Measurements from ENCODE around the gene KIFC1. TPM values are rescaled to one million over a fixed set of nuclear protein-coding genes. Genes with fewer than 3 reads are reported as not detected.
A peak's percentile ranks its signal among the peaks of the same experiment; 100 is the strongest.

Gene KIFC1
- polyA plus RNA-seq, 3 donors from 2014 or later = 2.2 to 3.7 TPM; not detected in 1

DNA sequence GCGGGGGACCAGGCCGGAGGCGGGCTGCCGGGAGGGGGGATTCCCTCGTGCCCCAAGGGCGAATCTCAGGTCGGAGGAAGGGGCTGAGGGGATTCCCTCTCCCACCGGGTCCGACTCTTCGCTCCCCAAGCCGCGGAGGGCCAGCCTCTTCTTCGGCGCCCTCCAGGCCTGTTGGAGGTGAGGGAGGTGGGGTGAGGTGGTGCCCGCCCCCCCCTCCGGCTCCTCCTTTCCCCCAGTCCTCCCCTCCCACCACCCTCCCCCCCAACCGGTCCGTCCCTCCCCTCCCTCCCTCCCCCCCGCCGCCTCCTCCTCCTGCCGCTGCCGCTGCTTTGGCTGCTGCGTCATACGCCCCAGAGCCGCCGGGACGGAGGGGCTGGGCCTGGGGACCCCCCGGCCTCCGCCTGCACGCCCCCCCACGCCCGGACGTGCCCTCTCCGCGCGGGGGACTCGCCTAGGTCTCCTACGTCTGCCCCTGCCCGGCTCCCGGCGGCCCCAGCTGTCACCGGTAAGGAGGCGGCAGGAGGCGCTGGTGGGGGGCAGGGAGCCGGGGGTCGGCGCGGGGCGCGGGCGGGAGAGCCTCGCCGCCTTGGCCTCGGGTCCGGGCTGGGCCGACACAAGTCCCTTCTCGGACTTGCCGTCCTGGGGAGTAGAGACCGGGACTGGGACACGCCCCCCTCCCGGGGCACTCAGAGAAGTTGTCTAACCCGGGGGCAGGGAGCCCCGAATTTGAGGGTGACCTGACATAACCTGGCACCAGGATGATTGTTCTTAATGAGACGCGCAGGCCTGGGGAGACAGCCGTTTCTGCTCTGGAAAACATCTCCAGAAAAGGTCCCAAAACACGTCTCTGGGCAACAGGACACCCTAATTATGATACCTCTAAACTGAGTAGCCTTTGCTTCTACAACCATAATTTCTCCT lies 19.3 kb downstream of the KIFC1 start, which contains the start of gene PHF1:
PHF1 (plus strand) TSS at position 304 of the 921 bp plus-strand sequence. CDS start 1,250 bp downstream, outside the sequence.
- H3K36me3 Mint-ChIP-seq = peaks cover 0 to 27% (median 3%) of the 10 kb centered on the region in 3 donors
- peaks cover 43 to 53% of the 10 kb centered on the region in 2 donors for H3K4me1 Mint-ChIP-seq
- peak within 1 kb of the TSS; percentile 85 to 95 (median 91) for H3K4me3 Mint-ChIP-seq
- H3K27me3 Mint-ChIP-seq (ENCODE audit: low read depth in 3 of 3) = peaks cover 7 to 22% (median 12%) of the 10 kb centered on the region in 3 donors
- DNase-seq = peak in 2 of 3 donors; percentile 92 to 94
- H3K9me3 Mint-ChIP-seq = no peaks in the 10 kb centered on the region
- H3K27ac Mint-ChIP-seq = peak within 1 kb of the TSS; percentile 97 to 99 (median 98)

DNA sequence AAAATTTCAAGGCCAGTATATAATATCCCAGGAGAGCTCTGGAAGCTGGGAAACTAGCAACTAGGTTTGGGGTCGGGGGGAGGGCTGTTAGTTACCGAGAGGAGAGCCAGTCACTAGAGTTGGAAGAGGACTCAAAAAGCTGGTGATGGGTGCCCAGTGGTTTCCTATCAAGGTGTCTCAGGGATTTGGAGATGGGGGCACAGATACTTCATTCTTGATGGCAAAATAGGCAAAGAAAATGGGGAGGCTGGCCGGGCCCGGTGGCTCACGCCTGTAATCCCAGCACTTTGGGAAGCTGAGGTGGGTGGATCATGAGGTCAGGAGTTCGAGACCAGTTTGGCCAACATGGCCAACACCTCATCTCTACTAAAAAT lies 20.0 kb downstream of the KIFC1 start:
- peaks cover 0 to 27% (median 3%) of the 10 kb centered on the region in 3 donors for H3K36me3 Mint-ChIP-seq
- H3K4me3 Mint-ChIP-seq = peak overlapping the region; percentile 82 to 95 (median 87)
- no peak for DNase-seq
- H3K9me3 Mint-ChIP-seq = no peaks in the 10 kb centered on the region
- H3K4me1 Mint-ChIP-seq = peaks cover 49 to 59% of the 10 kb centered on the region in 2 donors
- peak overlapping the region; percentile 89 to 99 (median 92) for H3K27ac Mint-ChIP-seq
- peaks cover 7 to 26% (median 12%) of the 10 kb centered on the region in 3 donors for H3K27me3 Mint-ChIP-seq (ENCODE audit: low read depth in 3 of 3)

DNA sequence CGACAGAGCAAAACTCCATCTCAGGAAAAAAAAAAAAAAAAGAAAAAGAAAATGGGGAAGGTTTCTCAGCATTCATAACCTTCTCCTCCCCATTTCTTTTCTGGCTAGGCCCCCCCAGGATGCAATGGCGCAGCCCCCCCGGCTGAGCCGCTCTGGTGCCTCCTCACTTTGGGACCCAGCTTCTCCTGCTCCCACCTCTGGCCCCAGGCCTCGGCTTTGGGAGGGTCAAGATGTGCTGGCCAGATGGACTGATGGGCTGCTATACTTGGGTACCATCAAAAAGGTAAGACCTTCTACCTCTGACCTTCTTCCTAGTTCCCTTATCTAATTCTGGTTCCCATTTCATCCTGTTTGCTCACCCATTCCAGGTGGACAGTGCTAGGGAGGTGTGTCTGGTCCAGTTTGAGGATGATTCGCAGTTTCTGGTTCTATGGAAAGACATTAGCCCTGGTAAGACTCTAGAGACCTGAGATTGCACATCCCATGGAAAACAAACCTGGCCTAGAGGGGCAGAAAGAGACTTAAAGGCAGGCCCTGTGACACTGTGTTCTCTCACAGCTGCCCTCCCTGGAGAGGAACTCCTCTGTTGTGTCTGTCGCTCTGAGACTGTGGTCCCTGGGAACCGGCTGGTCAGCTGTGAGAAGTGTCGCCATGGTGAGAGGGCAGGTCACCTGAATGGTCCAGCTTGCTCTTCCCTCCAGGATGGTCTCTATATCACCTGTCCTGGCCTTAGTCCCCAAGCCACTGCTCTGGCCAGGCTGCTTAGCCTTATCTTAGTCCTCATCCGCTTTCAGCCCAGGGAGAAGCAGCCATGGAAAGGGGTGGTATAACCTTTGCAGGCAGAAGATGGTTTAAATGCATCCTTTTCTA lies 20.8 kb downstream of the KIFC1 start:
- Mint-ChIP-seq H3K9me3 (no peaks in the 10 kb centered on the region), H3K4me3 (peak overlapping the region; percentile 61 to 95 (median 87)), H3K36me3 (peaks cover 0 to 27% (median 3%) of the 10 kb centered on the region in 3 donors), H3K4me1 (peaks cover 57 to 66% of the 10 kb centered on the region in 2 donors), H3K27ac (peak overlapping the region; percentile 81 to 99 (median 90)), H3K27me3 (ENCODE audit: low read depth in 3 of 3) (peaks cover 7 to 30% (median 17%) of the 10 kb centered on the region in 3 donors)
- DNase-seq = no peak

DNA sequence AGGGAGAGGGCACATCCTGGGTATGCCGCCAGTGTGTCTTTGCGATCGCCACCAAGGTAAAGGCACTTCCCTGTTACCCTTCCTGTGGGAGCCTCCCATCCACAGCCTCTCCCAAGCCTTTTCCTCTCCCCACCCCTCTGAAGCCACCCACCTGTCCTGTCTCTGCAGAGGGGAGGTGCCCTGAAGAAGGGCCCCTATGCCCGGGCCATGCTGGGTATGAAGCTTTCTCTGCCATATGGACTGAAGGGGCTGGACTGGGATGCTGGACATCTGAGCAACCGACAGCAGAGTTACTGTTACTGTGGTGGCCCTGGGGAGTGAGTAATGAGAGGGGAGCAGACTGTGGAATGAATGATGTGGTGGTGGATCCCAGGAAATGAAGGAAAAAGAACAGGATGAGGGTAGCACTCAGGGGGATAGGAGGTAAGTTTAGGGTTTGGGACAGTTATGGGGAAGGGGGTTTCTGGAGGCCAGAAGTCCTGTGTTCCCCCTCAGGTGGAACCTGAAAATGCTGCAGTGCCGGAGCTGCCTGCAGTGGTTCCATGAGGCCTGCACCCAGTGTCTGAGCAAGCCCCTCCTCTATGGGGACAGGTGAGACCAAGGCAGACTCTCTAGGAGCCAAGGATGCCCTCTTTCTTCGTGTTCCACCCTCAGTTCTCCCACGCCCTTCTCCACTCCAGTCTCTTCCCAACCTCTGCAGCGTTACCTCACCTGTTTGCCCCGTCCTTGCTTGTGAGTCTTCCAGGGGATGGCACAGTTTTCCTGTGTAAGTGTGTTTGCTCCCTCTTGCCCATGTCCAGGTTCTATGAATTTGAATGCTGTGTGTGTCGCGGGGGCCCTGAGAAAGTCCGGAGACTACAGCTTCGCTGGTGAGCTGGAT lies 21.9 kb downstream of the KIFC1 start:
- Mint-ChIP-seq H3K4me3 (peak overlapping the region in 4 of 5 donors; percentile 41 to 91 (median 65)), H3K27ac (peak overlapping the region; percentile 70 to 91 (median 82)), H3K9me3 (no peaks in the 10 kb centered on the region), H3K36me3 (peaks cover 0 to 27% (median 3%) of the 10 kb centered on the region in 3 donors), H3K4me1 (peaks cover 68 to 77% of the 10 kb centered on the region in 2 donors), H3K27me3 (ENCODE audit: low read depth in 3 of 3) (peaks cover 15 to 41% (median 28%) of the 10 kb centered on the region in 3 donors)
- no peak for DNase-seq

DNA sequence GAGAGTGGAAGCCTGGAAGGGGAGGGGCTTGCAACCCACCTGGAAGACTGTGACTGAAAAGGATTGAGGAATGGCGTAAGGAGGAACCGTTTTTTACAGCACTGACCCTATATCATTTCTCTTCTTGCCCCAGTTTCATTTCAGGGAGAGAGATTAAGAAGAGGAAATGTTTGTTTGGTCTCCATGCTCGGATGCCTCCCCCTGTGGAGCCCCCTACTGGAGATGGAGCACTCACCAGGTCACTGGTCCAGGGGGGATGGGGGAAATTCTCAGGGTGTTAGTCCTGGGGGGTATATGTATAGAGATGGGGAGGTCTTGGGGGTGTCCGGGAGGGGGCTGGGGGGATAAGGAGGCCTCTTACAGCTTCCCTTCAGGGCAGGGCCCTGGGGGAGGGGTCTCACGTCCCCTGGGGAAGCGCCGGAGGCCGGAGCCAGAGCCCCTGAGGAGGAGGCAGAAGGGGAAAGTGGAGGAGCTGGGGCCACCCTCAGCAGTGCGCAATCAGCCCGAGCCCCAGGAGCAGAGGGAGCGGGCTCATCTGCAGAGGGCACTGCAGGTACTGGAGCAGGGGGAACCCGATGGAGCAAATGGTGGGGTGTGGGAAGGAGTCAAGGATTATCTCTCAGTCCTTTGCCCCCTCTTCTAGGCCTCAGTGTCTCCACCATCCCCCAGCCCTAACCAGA lies 23.1 kb downstream of the KIFC1 start:
- no peaks in the 10 kb centered on the region for H3K9me3 Mint-ChIP-seq
- peak overlapping the region in 2 of 5 donors; percentile 33 to 47 for H3K4me3 Mint-ChIP-seq
- peaks cover 14 to 43% (median 28%) of the 10 kb centered on the region in 3 donors for H3K27me3 Mint-ChIP-seq (ENCODE audit: low read depth in 3 of 3)
- no peak for DNase-seq
- H3K36me3 Mint-ChIP-seq = peaks cover 0 to 27% (median 3%) of the 10 kb centered on the region in 3 donors
- peak overlapping the region; percentile 26 to 100 (median 86) for H3K27ac Mint-ChIP-seq
- H3K4me1 Mint-ChIP-seq = peaks cover 74 to 83% of the 10 kb centered on the region in 2 donors

DNA sequence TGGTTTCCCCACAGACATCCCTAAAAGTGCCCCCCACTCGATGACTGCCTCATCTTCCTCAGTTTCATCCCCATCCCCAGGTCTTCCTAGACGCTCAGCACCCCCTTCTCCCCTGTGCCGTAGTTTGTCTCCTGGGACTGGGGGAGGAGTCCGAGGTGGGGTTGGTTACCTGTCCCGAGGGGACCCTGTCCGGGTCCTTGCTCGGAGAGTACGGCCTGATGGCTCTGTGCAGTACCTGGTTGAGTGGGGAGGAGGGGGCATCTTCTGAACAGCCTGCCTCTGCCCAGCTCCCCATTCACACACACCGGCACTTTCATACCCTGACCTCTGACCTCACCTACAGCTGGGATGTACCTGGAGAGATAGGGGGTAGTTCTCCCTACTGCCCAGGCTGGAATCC lies 24.2 kb downstream of the KIFC1 start:
- peaks cover 0 to 27% (median 3%) of the 10 kb centered on the region in 3 donors for H3K36me3 Mint-ChIP-seq
- no peak for DNase-seq

DNA sequence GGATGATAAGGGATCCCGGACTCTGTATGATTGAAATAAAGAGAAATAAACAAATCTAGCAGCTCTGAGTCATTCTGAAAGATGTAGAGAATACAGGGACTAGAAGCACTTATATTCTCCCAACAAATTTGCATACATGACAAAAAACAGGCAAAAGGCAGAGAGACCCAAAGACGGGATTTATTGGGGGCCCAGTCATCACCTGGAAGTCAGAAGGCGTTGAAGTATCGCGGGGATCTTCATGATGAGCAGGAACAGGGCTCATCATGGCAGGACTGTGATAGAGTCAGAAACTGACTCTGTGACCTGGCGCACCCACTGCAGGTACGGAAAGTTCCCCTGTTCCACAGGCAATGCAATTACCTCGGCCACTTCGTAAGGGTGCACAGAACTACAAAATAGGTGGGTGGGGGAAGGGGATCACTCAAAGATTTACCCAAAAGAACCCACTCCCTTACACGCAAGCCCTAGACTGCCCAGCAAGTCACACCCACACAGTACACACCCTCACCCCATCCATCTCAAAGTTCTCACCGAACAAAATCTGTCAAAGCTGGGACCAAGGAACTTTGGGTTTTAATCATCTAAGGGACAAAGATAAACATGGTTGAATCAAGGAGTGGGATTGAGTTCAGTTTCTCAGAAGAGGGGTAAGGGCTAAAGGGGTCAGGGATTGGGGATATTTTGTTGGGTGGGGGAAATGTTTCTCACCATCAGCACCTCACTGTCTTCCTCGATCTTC lies 24.9 kb downstream of the KIFC1 start:
- Mint-ChIP-seq H3K27me3 (ENCODE audit: low read depth in 3 of 3) (peaks cover 12 to 35% (median 22%) of the 10 kb centered on the region in 3 donors), H3K4me3 (peak overlapping the region; percentile 94 to 96 (median 94)), H3K4me1 (peaks cover 70 to 80% of the 10 kb centered on the region in 2 donors), H3K36me3 (peaks cover 0 to 27% (median 3%) of the 10 kb centered on the region in 3 donors), H3K27ac (peak overlapping the region; percentile 97 to 100 (median 100)), H3K9me3 (no peaks in the 10 kb centered on the region)
- DNase-seq = no peak

More for the DNA sequence above, 24.2 kb downstream of the KIFC1 start:
- H3K4me3 Mint-ChIP-seq = peak overlapping the region; percentile 49 to 70 (median 64)
- peaks cover 11 to 35% (median 22%) of the 10 kb centered on the region in 3 donors for H3K27me3 Mint-ChIP-seq (ENCODE audit: low read depth in 3 of 3)
- H3K27ac Mint-ChIP-seq = peak overlapping the region; percentile 58 to 100 (median 87)
- H3K4me1 Mint-ChIP-seq = peaks cover 74 to 79% of the 10 kb centered on the region in 2 donors
- H3K9me3 Mint-ChIP-seq = no peaks in the 10 kb centered on the region

DNA sequence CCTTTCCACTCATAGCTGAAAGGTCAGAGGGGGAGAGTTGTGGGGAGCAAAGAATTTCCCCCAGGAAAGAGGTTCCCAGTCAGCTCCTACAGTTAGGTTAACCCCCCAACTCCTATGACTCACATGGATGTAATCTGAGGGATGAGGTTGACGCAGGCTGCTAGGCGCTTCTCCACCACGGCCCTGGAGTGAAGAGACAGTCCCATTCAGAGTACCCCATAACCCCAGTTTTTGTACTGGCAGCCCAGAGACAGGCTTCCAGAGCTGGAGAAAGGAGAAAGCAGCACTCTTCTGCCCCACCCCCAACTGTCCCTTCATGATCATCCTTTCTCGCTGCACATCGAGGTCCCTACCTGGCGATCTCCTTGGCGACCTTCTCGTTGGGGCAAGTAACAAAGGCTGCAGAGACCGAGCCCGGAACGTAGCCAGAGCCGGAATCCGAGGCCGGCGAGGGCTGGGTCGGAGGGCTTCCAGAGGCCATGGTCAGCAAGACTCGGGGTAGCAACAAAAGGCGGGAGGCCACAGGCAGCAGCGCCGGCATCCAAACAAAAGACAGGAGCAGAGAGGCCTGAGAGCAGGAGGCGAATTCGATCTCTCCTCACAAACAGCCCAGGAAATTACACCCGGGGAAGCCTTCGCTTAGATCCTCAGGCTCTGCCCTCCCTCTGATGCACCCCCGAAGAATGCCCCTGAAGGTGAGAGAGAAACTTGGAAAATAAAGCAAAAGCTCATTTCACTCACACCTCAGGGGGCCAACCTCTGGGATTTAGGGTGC lies 25.7 kb downstream of the KIFC1 start:
- Mint-ChIP-seq H3K36me3 (peaks cover 0 to 26% (median 3%) of the 10 kb centered on the region in 3 donors), H3K4me1 (peaks cover 66 to 75% of the 10 kb centered on the region in 2 donors), H3K27ac (peak overlapping the region; percentile 97 to 100 (median 100)), H3K4me3 (peak overlapping the region; percentile 94 to 96 (median 94)), H3K9me3 (no peaks in the 10 kb centered on the region), H3K27me3 (ENCODE audit: low read depth in 3 of 3) (peaks cover 12 to 30% (median 20%) of the 10 kb centered on the region in 3 donors)
- no peak for DNase-seq

DNA sequence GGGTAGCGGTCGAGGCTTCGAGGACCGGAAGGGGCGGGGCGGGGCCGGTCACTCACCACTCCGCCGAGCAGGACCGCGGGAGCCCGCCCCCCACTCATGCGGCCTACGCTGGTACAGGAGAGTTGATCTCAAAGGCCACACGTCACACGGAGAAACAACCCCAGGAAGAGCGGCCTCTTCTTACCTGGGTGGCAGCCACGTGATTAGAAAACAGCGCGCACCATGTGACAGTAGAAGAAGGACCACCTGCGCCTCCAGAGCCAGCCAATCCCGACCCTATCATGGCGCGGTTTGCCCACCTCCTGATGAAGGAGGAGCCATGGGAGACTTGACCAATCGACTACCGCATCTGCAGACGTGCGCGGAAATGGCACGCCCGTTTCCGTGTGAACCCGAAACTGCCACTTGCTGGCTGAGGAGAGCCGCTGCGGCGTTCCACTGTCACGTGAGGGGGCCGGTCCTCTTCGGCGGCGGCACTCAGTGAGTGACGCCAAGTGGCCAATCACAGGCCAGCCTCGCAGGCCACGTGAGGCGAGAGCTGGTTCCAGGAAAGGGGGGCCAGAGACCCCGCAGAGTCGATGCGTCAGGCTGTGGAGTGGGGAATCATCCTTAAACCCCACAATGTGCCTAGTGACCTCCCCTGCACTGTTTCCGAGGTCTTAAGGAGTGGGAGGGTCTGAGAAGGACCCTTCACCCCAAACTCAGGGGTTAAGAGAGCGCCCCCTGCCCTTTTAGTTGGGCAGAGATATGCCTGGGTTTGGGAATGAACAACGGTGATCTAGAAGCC lies 26.5 kb downstream of the KIFC1 start, which contains the start of gene CUTA:
CUTA (minus strand) TSS at position 205 of the 787 bp plus-strand sequence; CDS start at position 98, 107 bp downstream.
- DNase-seq = peak; percentile 99
- Mint-ChIP-seq H3K27ac (peak within 1 kb of the TSS; percentile 97 to 100 (median 100)), H3K4me3 (peak within 1 kb of the TSS; percentile 94 to 96 (median 94)), H3K27me3 (ENCODE audit: low read depth in 3 of 3) (peaks cover 12 to 26% (median 20%) of the 10 kb centered on the region in 3 donors), H3K9me3 (no peaks in the 10 kb centered on the region), H3K4me1 (peaks cover 60 to 67% of the 10 kb centered on the region in 2 donors), H3K36me3 (peaks cover 0 to 20% (median 3%) of the 10 kb centered on the region in 3 donors)

DNA sequence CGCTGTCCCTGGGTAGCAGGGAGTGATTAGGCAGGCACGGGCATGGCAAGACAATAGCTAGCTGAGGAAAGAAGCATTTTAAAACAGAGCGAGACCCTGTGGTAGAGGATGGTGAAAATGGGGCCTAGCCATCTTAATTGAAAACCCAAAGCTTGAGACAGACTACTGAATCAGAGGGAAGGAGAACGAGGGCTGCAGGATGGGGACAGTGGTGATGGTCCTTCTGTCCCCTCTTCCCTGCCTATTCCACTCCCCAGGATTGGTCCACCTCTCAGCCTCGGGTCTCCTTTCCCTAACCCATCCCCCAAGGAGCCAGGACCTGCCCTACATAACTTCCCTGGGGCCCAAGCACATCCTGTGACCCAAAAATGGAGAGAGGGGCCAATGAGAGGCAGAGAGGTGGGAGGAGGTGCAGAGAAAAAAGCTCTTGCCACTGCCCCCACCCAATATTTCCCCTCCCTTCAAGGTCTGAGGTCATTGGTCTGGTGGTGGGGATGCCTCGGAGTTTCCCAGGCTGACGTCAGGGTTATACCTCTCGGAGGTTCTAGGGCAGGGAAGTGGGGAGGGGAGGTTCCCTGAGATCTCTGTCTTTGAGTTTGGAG lies 27.2 kb downstream of the KIFC1 start:
- H3K9me3 Mint-ChIP-seq = no peaks in the 10 kb centered on the region
- H3K27ac Mint-ChIP-seq = peak overlapping the region; percentile 97 to 100 (median 100)
- peak overlapping the region; percentile 94 to 96 (median 94) for H3K4me3 Mint-ChIP-seq
- H3K27me3 Mint-ChIP-seq (ENCODE audit: low read depth in 3 of 3) = peaks cover 12 to 25% (median 20%) of the 10 kb centered on the region in 3 donors
- DNase-seq = peak; percentile 41 to 50 (median 44)
- peaks cover 57 to 65% of the 10 kb centered on the region in 2 donors for H3K4me1 Mint-ChIP-seq
- peaks cover 0 to 15% (median 0%) of the 10 kb centered on the region in 3 donors for H3K36me3 Mint-ChIP-seq
